Neural cell (in vitro differentiated cells): ENCODE results near the gene LPP. TPM values are rescaled to one million over a fixed set of nuclear protein-coding genes. Genes with fewer than 3 reads are reported as not detected.

Experiments used
- H2AFZ ChIP-seq: fragments of 200-600, 300-800 bp; sonication (generic), shearing (Covaris generic); 2 replicates; pipeline ENCODE4 v1.6.0; 2014; ENCODE audit warnings: low read depth, mild to moderate bottlenecking, antibody characterized with exemption, low read length, moderate library complexity
- H3F3A ChIP-seq: fragments of 200-600 bp; shearing (Covaris generic); 2 replicates; pipeline ENCODE4 v1.6.1; 2016; ENCODE audit warnings: mild to moderate bottlenecking, moderate library complexity, mixed read lengths, antibody characterized with exemption, low read length; ENCODE audit not compliant: insufficient read depth, poor library complexity, severe bottlenecking
- H3K27ac ChIP-seq: fragments of 200-600, 300-800 bp; sonication (generic), shearing (Covaris generic); 2 replicates; pipeline ENCODE4 v1.5.1; 2014; ENCODE audit warnings: mild to moderate bottlenecking, low read length, moderate library complexity
- H3K27me3 ChIP-seq: fragments of 300-800, 200-600 bp; sonication (generic), shearing (Covaris generic); 2 replicates; pipeline ENCODE4 v1.6.0; 2014; ENCODE audit warnings: mild to moderate bottlenecking, low read depth, low read length, moderate library complexity; ENCODE audit not compliant: insufficient read depth
- H3K36me3 ChIP-seq: fragments of 300-800, 200-600 bp; sonication (generic), shearing (Covaris generic); 2 replicates; pipeline ENCODE4 v1.5.1; 2014; ENCODE audit warnings: mild to moderate bottlenecking, antibody characterized with exemption, low read length, moderate library complexity; ENCODE audit not compliant: insufficient read depth
- H3K4me2 ChIP-seq: fragments of 300-800, 200-600 bp; sonication (generic), shearing (Covaris generic); 2 replicates; pipeline ENCODE4 v1.6.0; 2014; ENCODE audit warnings: mild to moderate bottlenecking, low read length
- H3K4me3 ChIP-seq: fragments of 300-800, 200-600 bp; sonication (generic), shearing (Covaris generic); 2 replicates; pipeline ENCODE4 v1.5.1; 2014; ENCODE audit warnings: mild to moderate bottlenecking, low read length, moderate library complexity
- H3K79me2 ChIP-seq: fragments of 200-600 bp; shearing (Covaris generic); replicated peaks from 2 replicates; pipeline ENCODE4 v1.6.0; 2014; ENCODE audit warnings: mild to moderate bottlenecking, low read length, moderate library complexity; ENCODE audit not compliant: insufficient read depth
- H3K9ac ChIP-seq: fragments of 300-800, 200-600 bp; sonication (generic), shearing (Covaris generic); 2 replicates; pipeline ENCODE4 v1.6.1; 2016; ENCODE audit warnings: mild to moderate bottlenecking, low read length, mixed read lengths
- H3K9me2 ChIP-seq: fragments of 200-600 bp; shearing (Covaris generic); 2 replicates; pipeline ENCODE4 v1.6.1; 2016; ENCODE audit warnings: mild to moderate bottlenecking, low read length, mixed read lengths; ENCODE audit not compliant: insufficient read depth
- H3K9me3 ChIP-seq: fragments of 200-600, 300-800 bp; sonication (generic), shearing (Covaris generic); 2 replicates; pipeline ENCODE4 v1.6.1; 2016; ENCODE audit warnings: mild to moderate bottlenecking, mixed run types, low read length, moderate library complexity, mixed read lengths
- H4K20me1 ChIP-seq: fragments of 200-600 bp; shearing (Covaris generic); 2 replicates; pipeline ENCODE4 v1.6.1; 2016; ENCODE audit warnings: mild to moderate bottlenecking, mixed run types; ENCODE audit not compliant: insufficient read depth
- EP300 ChIP-seq: fragments of 450-650 bp; conservative IDR thresholded peaks from 2 replicates; pipeline ENCODE4 v1.6.1; 2014; ENCODE audit warnings: antibody characterized with exemption, mild to moderate bottlenecking, moderate library complexity; ENCODE audit not compliant: poor library complexity, severe bottlenecking
- EZH2 ChIP-seq: fragments of 200-600, 300-800 bp; shearing (Covaris generic), sonication (generic); IDR thresholded peaks from 2 replicates; pipeline ENCODE4 v1.6.1; 2014; ENCODE audit warnings: antibody characterized with exemption, low read length, borderline replicate concordance, mild to moderate bottlenecking; ENCODE audit not compliant: insufficient read depth, poor library complexity, severe bottlenecking
- MXI1 ChIP-seq: fragments of 450-650 bp; conservative IDR thresholded peaks from 2 replicates; pipeline ENCODE4 v1.6.1; 2014; ENCODE audit warnings: antibody characterized with exemption, mild to moderate bottlenecking; ENCODE audit not compliant: poor library complexity, severe bottlenecking
- POLR2AphosphoS5 ChIP-seq: IDR thresholded peaks from 2 replicates; pipeline ENCODE4 v1.6.1; 2012
- RAD21 ChIP-seq: fragments of 450-650 bp; conservative IDR thresholded peaks from 2 replicates; pipeline ENCODE4 v1.6.1; 2014; ENCODE audit warnings: antibody characterized with exemption, mild to moderate bottlenecking, moderate library complexity
- SMC3 ChIP-seq: fragments of 450-650 bp; conservative IDR thresholded peaks from 2 replicates; pipeline ENCODE4 v1.6.1; 2014; ENCODE audit warnings: antibody characterized with exemption, mild to moderate bottlenecking, moderate library complexity; ENCODE audit not compliant: poor library complexity
- TAF1 ChIP-seq: IDR thresholded peaks from 2 replicates; pipeline ENCODE4 v1.6.1; 2012; ENCODE audit warnings: low read depth
- polyA plus RNA-seq: library from polyadenylated mRNA; depleted of rRNA; stranded (reverse); fragments of >200 nt; gene quantifications from 2 replicates; pipeline ENCODE4 v1.2.3, GENCODE V29; 2014
- TF ChIP-seq, protein P1 (sequence below): fragments of 450-650 bp; IDR thresholded peaks from 2 replicates; pipeline ENCODE4 v1.5.1; 2014; ENCODE audit warnings: antibody characterized with exemption, mild to moderate bottlenecking, moderate library complexity; ENCODE audit not compliant: poor library complexity, severe bottlenecking
- TF ChIP-seq, protein P2 (sequence below): IDR thresholded peaks from 2 replicates; pipeline ENCODE4 v1.6.1; 2012; ENCODE audit warnings: borderline replicate concordance

The LPP gene
- polyA plus RNA-seq, 1 donor from 2014 or later: 3.0 TPM

DNA sequence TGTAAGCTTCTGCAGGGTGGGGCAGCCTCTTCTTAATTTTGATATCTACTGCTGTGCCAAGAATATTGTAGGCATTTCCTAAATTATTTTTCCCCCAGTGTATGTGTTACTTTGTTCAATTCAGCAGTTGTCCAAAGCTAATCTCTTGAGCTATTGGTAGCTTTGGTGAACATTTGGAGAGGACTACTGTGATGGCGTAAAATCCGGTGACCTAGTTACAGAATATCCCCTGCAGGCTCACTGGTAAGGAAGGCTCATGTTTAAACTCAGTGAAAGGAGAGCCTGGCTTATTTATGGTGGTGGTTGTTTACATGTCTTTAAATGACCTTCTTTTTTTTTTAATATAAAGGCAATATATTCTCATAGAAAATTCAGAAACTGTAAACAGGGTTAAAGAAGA, 105.6 kb downstream of the LPP start:
- Histone ChIP-seq H2AFZ (no peak overlapping the region), H3K36me3 (no peaks in the 10 kb centered on the region), H3K9me3 (no peaks in the 10 kb centered on the region), H3K27ac (no peak overlapping the region), H3F3A (no peaks in the 10 kb centered on the region), H4K20me1 (no peaks in the 10 kb centered on the region), H3K4me3 (no peak overlapping the region), H3K9me2 (no peaks in the 10 kb centered on the region), H3K9ac (no peak overlapping the region), H3K79me2 (no peaks in the 10 kb centered on the region), H3K4me2 (no peak overlapping the region), H3K27me3 (no peaks in the 10 kb centered on the region)
- TF ChIP-seq, protein P1, sequence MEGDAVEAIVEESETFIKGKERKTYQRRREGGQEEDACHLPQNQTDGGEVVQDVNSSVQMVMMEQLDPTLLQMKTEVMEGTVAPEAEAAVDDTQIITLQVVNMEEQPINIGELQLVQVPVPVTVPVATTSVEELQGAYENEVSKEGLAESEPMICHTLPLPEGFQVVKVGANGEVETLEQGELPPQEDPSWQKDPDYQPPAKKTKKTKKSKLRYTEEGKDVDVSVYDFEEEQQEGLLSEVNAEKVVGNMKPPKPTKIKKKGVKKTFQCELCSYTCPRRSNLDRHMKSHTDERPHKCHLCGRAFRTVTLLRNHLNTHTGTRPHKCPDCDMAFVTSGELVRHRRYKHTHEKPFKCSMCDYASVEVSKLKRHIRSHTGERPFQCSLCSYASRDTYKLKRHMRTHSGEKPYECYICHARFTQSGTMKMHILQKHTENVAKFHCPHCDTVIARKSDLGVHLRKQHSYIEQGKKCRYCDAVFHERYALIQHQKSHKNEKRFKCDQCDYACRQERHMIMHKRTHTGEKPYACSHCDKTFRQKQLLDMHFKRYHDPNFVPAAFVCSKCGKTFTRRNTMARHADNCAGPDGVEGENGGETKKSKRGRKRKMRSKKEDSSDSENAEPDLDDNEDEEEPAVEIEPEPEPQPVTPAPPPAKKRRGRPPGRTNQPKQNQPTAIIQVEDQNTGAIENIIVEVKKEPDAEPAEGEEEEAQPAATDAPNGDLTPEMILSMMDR: no peak
- no peak for TF ChIP-seq POLR2AphosphoS5
- TF ChIP-seq, protein P2, sequence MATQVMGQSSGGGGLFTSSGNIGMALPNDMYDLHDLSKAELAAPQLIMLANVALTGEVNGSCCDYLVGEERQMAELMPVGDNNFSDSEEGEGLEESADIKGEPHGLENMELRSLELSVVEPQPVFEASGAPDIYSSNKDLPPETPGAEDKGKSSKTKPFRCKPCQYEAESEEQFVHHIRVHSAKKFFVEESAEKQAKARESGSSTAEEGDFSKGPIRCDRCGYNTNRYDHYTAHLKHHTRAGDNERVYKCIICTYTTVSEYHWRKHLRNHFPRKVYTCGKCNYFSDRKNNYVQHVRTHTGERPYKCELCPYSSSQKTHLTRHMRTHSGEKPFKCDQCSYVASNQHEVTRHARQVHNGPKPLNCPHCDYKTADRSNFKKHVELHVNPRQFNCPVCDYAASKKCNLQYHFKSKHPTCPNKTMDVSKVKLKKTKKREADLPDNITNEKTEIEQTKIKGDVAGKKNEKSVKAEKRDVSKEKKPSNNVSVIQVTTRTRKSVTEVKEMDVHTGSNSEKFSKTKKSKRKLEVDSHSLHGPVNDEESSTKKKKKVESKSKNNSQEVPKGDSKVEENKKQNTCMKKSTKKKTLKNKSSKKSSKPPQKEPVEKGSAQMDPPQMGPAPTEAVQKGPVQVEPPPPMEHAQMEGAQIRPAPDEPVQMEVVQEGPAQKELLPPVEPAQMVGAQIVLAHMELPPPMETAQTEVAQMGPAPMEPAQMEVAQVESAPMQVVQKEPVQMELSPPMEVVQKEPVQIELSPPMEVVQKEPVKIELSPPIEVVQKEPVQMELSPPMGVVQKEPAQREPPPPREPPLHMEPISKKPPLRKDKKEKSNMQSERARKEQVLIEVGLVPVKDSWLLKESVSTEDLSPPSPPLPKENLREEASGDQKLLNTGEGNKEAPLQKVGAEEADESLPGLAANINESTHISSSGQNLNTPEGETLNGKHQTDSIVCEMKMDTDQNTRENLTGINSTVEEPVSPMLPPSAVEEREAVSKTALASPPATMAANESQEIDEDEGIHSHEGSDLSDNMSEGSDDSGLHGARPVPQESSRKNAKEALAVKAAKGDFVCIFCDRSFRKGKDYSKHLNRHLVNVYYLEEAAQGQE: no peak
- TF ChIP-seq TAF1: no peak
- TF ChIP-seq EP300: no peak
- no peak for TF ChIP-seq EZH2
- no peak for TF ChIP-seq MXI1
- TF ChIP-seq SMC3: no peak
- TF ChIP-seq RAD21: no peak

DNA sequence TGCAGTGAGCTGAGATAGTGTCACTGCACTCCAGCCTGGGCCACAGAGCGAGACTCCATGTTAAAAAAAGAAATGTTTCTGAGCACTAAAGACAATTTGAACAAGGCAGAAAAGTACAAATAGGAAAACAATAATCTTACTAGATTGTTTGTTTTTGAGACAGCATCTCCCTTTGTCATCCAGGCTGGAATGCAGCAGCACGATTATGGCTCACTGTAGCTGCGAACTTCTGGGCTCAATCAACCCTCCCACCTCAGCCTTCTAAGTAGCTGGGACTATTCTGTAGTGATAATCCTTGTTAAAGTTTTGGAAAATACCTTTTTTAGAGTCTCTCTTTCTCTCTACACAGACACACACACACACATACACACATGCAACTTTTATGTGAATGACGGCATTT, 107.1 kb downstream of the LPP start:
- H3K9ac ChIP-seq: no peak overlapping the region
- H3K4me3 ChIP-seq: no peak overlapping the region
- no peaks in the 10 kb centered on the region for H3K79me2 ChIP-seq
- no peak overlapping the region for H2AFZ ChIP-seq
- TF ChIP-seq EP300 (no peak), SMC3 (no peak), EZH2 (no peak), TAF1 (no peak)
- no peaks in the 10 kb centered on the region for H3F3A ChIP-seq
- no peak overlapping the region for H3K4me2 ChIP-seq
- H3K27me3 ChIP-seq: no peaks in the 10 kb centered on the region
- no peaks in the 10 kb centered on the region for H3K36me3 ChIP-seq
- H3K9me3 ChIP-seq: no peaks in the 10 kb centered on the region
- no peaks in the 10 kb centered on the region for H4K20me1 ChIP-seq
- no peak overlapping the region for H3K27ac ChIP-seq
- H3K9me2 ChIP-seq: no peaks in the 10 kb centered on the region

DNA sequence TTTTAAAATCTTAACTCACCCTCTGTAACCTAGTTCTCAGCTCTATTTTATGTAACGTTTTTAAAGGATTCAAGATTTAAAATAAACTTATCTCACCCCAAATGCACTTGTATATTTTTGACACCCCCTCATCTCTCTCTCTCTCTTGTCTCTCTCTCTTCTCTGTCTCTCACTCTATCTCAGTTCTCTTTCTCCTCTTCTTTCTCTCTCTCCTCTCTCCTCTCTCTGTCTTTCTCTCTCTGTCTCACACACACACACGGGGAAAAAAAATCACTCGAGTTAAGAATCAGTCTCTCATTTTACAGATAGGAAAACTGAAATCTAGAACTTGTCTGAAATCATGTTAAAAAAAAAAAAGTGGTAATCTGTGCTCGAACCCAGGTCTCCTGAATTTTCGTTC, 108.5 kb downstream of the LPP start:
- no peaks in the 10 kb centered on the region for H3K79me2 ChIP-seq
- TF ChIP-seq, protein P1: no peak
- TF ChIP-seq EP300: no peak
- TF ChIP-seq TAF1: no peak
- no peak for TF ChIP-seq RAD21
- TF ChIP-seq MXI1: no peak
- no peak for TF ChIP-seq POLR2AphosphoS5
- no peak for TF ChIP-seq SMC3
- TF ChIP-seq EZH2: no peak
- TF ChIP-seq, protein P2: no peak
- H4K20me1 ChIP-seq: no peaks in the 10 kb centered on the region
- H3K4me3 ChIP-seq: no peak overlapping the region
- no peaks in the 10 kb centered on the region for H3K9me2 ChIP-seq
- no peak overlapping the region for H3K4me2 ChIP-seq
- H3K9ac ChIP-seq: no peak overlapping the region
- H2AFZ ChIP-seq: no peak overlapping the region
- no peaks in the 10 kb centered on the region for H3K36me3 ChIP-seq
- H3K9me3 ChIP-seq: no peaks in the 10 kb centered on the region
- no peaks in the 10 kb centered on the region for H3F3A ChIP-seq
- no peaks in the 10 kb centered on the region for H3K27me3 ChIP-seq
- no peak overlapping the region for H3K27ac ChIP-seq
